Esophagus muscularis mucosa (tissue), 4 donors: ENCODE results near the gene DUOXA2. TPM values are rescaled to one million over a fixed set of nuclear protein-coding genes. Genes with fewer than 3 reads are reported as not detected.

ENCODE experiments used
- DNase-seq: peaks from one replicate; pipeline ENCODE4 v3.0.0-alpha.2; 2017; ENCODE audit errors: extremely low spot score
- H3K27ac ChIP-seq, 4 donors: fragments of 200-600 bp; sonication (generic); replicated peaks in 1 of 4; 1 replicate in 3 of 4; 2 replicates in 1 of 4; pipeline ENCODE4 v1.5.1; 2016 to 2019; ENCODE audit warnings: mild to moderate bottlenecking in 1 of 4
- H3K27me3 ChIP-seq, 4 donors: fragments of 200-600 bp; sonication (generic); one replicate each; pipeline versions ENCODE4 v1.5.1 to v1.6.0; 2016 to 2019
- H3K36me3 ChIP-seq, 4 donors: fragments of 200-600 bp; sonication (generic); one replicate each; pipeline ENCODE4 v1.5.1; 2016 to 2019
- H3K4me1 ChIP-seq, 4 donors: fragments of 200-600 bp; sonication (generic); one replicate each; pipeline ENCODE4 v1.5.1; 2016 to 2019
- H3K4me3 ChIP-seq, 4 donors: fragments of 200-600 bp; sonication (generic); 1 replicate in 2 of 4; 2 replicates in 2 of 4; pipeline ENCODE4 v1.5.1; 2016 to 2019; ENCODE audit warnings: mild to moderate bottlenecking in 4 of 4, moderate library complexity in 1 of 4
- H3K9me3 ChIP-seq, 4 donors: fragments of 200-600 bp; sonication (generic); 1 replicate in 3 of 4; 2 replicates in 1 of 4; pipeline ENCODE4 v1.5.1; 2016 to 2019
- EP300 ChIP-seq: sonication (generic); formaldehyde crosslinking; IDR thresholded peaks from one replicate; pipeline ENCODE4 v1.6.1; 2017; ENCODE audit warnings: antibody characterized with exemption
- POLR2A ChIP-seq: fragments of 450-650 bp; IDR thresholded peaks from one replicate; pipeline ENCODE4 v1.6.1; 2017; ENCODE audit warnings: antibody characterized with exemption, moderate library complexity, mild to moderate bottlenecking, low read depth
- POLR2AphosphoS5 ChIP-seq, 2 donors: sonication (generic); formaldehyde crosslinking; IDR thresholded peaks; one replicate each; pipeline ENCODE4 v1.6.1; 2017; ENCODE audit warnings: antibody characterized with exemption in 2 of 2
- WGBS: methylation state at CpG from one replicate; pipeline ENCODE4 v1.1.5; 2018; 5-methylcytosine and 5-hydroxymethylcytosine counted together
- intact Hi-C: fragments of 100-400 bp; cut with DNase I; formaldehyde crosslinking; loops from one replicate; pipeline ENCODE4 v1.15.1; 2023
- total RNA-seq, 4 donors: library from RNA; depleted of rRNA; stranded (reverse); fragments of >200 nt; gene quantifications; one replicate each; pipeline versions ENCODE4 v1.1.0 to v1.2.1, GENCODE V29; 2016
- TF ChIP-seq, protein P1 (sequence below), 3 experiments: fragments of 200-600 bp in 2 of 3; fragments of 450-650 bp in 1 of 3; sonication (generic) in 2 of 3; IDR thresholded peaks; one replicate each; pipeline ENCODE4 v1.5.1; 2017 to 2019; ENCODE audit warnings: antibody characterized with exemption in 3 of 3, mild to moderate bottlenecking in 2 of 3, moderate library complexity in 1 of 3

Gene DUOXA2
- total RNA-seq, 4 donors from 2014 or later: 0.42 to 0.52 TPM; not detected in 2

DNA sequence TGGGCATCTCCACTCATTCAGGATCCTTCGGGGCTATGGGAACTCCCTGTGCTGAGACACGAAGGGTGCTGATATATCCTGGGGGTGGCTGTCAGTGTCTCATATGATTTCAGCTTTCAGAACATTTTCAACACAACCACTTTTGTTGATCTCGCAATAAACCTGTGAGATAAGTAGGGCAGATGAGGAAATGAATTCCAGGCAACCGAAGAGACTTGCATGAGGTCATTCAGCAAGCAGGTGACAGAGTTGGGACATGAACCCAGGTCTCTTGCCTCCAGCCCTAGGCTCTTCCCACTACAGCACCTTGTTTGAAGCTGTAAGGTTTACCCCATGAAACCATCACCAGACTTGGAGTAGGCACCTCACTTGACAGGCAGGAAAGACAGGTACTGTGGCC lies 32.3 kb downstream of the DUOXA2 start:
- 87% methylated on average over 4 of the region's 4 CpGs for WGBS
- intact Hi-C loops: no loop called here
- TF ChIP-seq POLR2A: no peak
- TF ChIP-seq, protein P1, sequence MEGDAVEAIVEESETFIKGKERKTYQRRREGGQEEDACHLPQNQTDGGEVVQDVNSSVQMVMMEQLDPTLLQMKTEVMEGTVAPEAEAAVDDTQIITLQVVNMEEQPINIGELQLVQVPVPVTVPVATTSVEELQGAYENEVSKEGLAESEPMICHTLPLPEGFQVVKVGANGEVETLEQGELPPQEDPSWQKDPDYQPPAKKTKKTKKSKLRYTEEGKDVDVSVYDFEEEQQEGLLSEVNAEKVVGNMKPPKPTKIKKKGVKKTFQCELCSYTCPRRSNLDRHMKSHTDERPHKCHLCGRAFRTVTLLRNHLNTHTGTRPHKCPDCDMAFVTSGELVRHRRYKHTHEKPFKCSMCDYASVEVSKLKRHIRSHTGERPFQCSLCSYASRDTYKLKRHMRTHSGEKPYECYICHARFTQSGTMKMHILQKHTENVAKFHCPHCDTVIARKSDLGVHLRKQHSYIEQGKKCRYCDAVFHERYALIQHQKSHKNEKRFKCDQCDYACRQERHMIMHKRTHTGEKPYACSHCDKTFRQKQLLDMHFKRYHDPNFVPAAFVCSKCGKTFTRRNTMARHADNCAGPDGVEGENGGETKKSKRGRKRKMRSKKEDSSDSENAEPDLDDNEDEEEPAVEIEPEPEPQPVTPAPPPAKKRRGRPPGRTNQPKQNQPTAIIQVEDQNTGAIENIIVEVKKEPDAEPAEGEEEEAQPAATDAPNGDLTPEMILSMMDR (IDR thresholded peaks at IDR 0.05): no peak
- TF ChIP-seq POLR2AphosphoS5 (IDR thresholded peaks at IDR 0.05): no peak
- no peak for TF ChIP-seq EP300
- DNase-seq: no peak
- H3K36me3 ChIP-seq: peaks cover 0 to 5% (median 0%) of the 10 kb centered on the region in 4 donors
- peaks cover 0 to 18% (median 0%) of the 10 kb centered on the region in 4 donors for H3K27me3 ChIP-seq
- no peak overlapping the region for H3K27ac ChIP-seq
- H3K4me3 ChIP-seq: no peak overlapping the region
- H3K4me1 ChIP-seq: no peaks in the 10 kb centered on the region
- H3K9me3 ChIP-seq: no peaks in the 10 kb centered on the region

DNA sequence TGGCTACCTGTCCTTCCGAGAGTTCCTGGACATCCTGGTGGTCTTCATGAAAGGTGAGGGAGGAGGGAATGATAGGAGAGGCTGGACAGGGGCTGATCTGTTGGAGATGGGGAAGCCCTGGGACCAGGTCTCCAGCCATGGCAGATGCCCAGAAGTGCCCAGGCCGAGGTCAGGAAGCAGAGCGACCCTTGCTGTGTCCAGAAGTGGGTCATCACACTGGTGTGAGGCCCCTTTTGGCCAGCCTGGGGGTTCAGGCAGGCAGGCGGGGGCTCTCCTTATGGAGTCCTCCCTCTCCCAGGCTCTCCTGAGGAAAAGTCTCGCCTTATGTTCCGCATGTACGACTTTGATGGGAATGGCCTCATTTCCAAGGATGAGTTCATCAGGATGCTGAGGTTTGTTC lies 33.5 kb downstream of the DUOXA2 start:
- Histone ChIP-seq H3K4me3 (no peak overlapping the region), H3K36me3 (peaks cover 0 to 17% (median 2%) of the 10 kb centered on the region in 4 donors), H3K9me3 (no peaks in the 10 kb centered on the region), H3K27me3 (peaks cover 0 to 10% (median 0%) of the 10 kb centered on the region in 4 donors), H3K4me1 (no peaks in the 10 kb centered on the region), H3K27ac (no peak overlapping the region)
- intact Hi-C loops: no loop called here
- 94% methylated on average over 6 of the region's 7 CpGs for WGBS
- DNase-seq: no peak
- TF ChIP-seq EP300 (no peak), POLR2AphosphoS5 (IDR thresholded peaks at IDR 0.05) (no peak), POLR2A (no peak)
- TF ChIP-seq, protein P1 (IDR thresholded peaks at IDR 0.05): no peak

DNA sequence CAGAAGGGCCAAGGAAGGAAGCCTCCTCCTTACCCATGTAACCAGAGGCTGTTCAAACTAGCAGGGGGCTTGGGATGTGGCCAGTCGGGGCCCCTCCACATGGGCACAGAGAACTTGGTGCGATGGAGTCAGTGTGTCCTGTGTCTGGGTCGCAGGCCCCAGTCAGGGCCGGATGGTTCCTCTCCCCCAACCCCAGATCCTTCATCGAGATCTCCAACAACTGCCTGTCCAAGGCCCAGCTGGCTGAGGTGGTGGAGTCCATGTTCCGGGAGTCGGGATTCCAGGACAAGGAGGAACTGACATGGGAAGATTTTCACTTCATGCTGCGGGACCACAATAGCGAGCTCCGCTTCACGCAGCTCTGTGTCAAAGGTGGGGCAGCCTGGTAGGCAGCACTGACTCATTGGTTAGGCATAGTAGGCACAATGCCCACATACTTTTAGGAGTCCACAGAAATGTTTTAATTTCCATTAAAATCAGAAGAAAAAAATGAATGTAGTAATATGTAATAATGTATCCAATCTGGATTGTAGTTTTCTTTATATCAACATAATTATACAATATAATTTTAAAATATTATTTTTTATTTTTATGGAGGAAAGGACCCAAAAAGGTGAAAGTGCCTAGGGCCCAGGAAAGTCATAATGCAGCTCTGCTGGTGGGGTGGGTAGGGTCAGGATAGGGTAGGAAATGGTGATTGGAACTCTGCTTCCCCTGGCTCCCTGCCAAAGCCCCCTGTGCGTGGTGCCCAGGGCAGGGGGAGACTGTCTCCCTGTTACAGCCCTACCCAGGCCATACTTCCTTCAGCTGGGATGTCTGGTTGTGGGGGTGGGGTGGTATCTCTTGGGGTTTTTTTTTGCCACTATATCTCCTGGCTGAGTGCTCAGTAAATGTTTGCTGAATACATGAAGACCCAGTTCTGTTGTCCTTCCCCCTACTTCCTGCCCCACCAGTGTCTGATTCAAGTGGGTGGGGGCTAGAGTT lies 34.2 kb downstream of the DUOXA2 start:
- H3K27me3 ChIP-seq: peaks cover 0 to 4% (median 0%) of the 10 kb centered on the region in 4 donors
- peaks cover 0 to 17% (median 2%) of the 10 kb centered on the region in 4 donors for H3K36me3 ChIP-seq
- no peak for DNase-seq
- H3K4me3 ChIP-seq: no peak overlapping the region
- no peak for TF ChIP-seq POLR2A
- WGBS: 85% methylated on average over 10 of the region's 12 CpGs
- no peaks in the 10 kb centered on the region for H3K4me1 ChIP-seq
- H3K27ac ChIP-seq: no peak overlapping the region
- H3K9me3 ChIP-seq: no peaks in the 10 kb centered on the region
- intact Hi-C loops: no loop called here

DNA sequence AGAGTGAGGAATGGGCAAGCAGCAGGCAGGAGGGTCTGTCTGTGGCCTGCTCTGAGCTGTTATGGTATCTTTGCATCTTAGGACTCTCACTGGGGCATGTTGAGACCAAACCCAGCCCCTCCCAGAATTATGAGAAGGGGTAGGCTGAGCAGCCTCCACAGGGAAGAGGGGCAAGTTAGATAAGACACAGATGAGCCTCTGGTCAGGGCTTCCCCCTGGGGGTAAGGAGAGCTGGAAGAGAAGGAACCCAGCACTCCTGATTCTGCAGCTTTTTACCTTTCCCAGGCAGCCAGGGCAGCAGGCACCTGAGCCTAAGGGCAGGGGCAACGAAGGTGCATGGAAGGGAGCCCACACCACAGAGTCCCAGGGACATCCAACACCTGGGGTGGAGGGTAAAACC lies 34.9 kb downstream of the DUOXA2 start:
- peaks cover 0 to under 1% (median 0%) of the 10 kb centered on the region in 4 donors for H3K27me3 ChIP-seq
- no peaks in the 10 kb centered on the region for H3K9me3 ChIP-seq
- DNase-seq: no peak
- no peak overlapping the region for H3K27ac ChIP-seq
- no peak for TF ChIP-seq EP300
- no peak for TF ChIP-seq POLR2AphosphoS5 (IDR thresholded peaks at IDR 0.05)
- TF ChIP-seq, protein P1 (IDR thresholded peaks at IDR 0.05): no peak
- TF ChIP-seq POLR2A: no peak
- H3K36me3 ChIP-seq: peaks cover 0 to 17% (median 2%) of the 10 kb centered on the region in 4 donors
- intact Hi-C loops: no loop called here
- WGBS: 93% methylated on average over 1 of the region's 1 CpG
- H3K4me3 ChIP-seq: no peak overlapping the region
- no peaks in the 10 kb centered on the region for H3K4me1 ChIP-seq

DNA sequence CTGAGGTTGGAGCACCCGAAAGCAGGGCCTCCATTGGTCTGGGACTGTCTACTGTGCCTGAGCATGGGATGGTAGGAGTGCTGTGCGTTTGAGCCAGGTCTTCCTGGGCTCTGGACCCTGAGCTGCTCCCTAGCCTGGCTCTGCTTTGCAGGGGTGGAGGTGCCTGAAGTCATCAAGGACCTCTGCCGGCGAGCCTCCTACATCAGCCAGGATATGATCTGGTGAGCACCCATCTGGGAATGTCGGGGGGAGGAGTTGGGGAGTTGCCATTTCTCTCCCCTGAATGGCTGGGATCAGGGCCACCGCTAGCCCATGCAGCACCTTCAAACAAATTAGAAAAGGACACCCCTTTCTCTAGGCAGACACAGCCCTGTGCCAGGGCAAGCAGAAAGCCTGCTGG lies 36.4 kb downstream of the DUOXA2 start:
- TF ChIP-seq, protein P1 (IDR thresholded peaks at IDR 0.05): no peak
- no peak for TF ChIP-seq POLR2AphosphoS5 (IDR thresholded peaks at IDR 0.05)
- H3K4me1 ChIP-seq: no peaks in the 10 kb centered on the region
- 77% methylated on average over 4 of the region's 6 CpGs for WGBS
- no peak for DNase-seq
- no peak overlapping the region for H3K27ac ChIP-seq
- no peaks in the 10 kb centered on the region for H3K27me3 ChIP-seq
- intact Hi-C loops: no loop called here
- no peak overlapping the region for H3K4me3 ChIP-seq
- peaks cover 0 to 17% (median 2%) of the 10 kb centered on the region in 4 donors for H3K36me3 ChIP-seq
- H3K9me3 ChIP-seq: no peaks in the 10 kb centered on the region
